HCT116 (cell line): ENCODE data around the gene PXDN.

Source experiments
- POLR2A ChIP-seq: IDR thresholded peaks from 2 replicates; pipeline ENCODE4 v1.7.0; 2011; ENCODE audit warnings: borderline replicate concordance; ENCODE audit not compliant: insufficient read depth, insufficient read length; ENCODE audit errors: extremely low read depth
- YY1 ChIP-seq: IDR thresholded peaks from 2 replicates; pipeline ENCODE4 v1.6.1; 2011; ENCODE audit warnings: low read length, low read depth, moderate library complexity, mild to moderate bottlenecking; ENCODE audit not compliant: insufficient replicate concordance; ENCODE audit errors: extremely low read depth

DNA sequence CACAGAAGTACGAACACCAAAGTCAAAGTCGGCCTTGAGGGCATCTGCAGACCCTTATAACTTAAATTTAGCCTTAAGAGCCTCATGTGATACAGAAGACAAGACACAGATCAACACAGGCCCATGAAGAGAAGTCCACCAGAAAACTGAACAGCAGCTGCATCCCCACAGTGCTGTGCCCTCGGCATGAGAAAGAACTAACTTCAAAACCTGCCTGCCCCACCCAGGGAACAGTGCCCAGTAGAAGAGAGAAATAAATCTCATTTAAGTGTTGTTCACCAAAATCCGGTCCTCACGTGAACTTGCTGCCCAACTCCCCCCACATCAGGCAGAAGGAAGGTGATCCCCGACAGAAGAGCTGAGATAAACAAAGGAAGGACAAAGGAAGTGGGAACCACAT is 73.7 kb downstream of the PXDN start:
- TF ChIP-seq POLR2A (no peak), YY1 (no peak)
